ENCODE measurements around the gene CHDH. TPM values are rescaled to one million over a fixed set of nuclear protein-coding genes. Genes with fewer than 3 reads are reported as not detected.

Gene CHDH, protein sequence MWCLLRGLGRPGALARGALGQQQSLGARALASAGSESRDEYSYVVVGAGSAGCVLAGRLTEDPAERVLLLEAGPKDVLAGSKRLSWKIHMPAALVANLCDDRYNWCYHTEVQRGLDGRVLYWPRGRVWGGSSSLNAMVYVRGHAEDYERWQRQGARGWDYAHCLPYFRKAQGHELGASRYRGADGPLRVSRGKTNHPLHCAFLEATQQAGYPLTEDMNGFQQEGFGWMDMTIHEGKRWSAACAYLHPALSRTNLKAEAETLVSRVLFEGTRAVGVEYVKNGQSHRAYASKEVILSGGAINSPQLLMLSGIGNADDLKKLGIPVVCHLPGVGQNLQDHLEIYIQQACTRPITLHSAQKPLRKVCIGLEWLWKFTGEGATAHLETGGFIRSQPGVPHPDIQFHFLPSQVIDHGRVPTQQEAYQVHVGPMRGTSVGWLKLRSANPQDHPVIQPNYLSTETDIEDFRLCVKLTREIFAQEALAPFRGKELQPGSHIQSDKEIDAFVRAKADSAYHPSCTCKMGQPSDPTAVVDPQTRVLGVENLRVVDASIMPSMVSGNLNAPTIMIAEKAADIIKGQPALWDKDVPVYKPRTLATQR
- total RNA-seq, result 1.3 TPM

DNA sequence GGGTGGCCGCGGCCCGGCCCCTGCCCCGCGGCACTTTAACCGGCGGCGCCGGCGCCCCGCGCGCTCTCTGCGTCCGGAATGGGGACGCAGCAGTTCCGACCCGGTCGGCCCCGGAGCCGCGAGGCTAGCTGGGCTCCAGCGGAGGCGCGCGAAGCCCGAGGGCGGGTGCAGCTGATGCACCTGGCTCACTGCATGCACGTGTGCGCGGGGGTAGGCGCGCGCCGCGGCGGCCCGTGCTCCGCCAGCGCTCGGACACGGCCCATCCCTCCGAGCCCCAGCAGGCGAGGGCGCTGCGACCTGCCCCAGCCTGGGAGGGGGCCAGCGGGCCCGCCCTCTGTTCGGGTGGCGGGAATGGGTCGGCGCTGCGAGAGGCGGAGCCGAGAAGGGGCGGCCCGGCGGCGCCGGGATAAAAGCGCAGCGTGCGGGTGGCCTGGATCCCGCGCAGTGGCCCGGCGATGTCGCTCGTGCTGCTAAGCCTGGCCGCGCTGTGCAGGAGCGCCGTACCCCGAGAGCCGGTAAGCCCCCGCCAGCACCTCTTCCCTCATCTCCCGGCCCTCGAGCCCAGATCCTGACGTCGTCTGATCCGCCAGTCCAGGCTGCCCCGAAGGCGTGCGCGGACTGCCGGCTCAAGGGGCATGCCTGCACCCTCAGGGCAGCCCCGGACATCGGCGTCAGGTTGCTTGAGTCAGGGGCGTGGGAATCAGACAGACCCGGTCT, at the start of gene CHDH, which contains the start of gene IL17RB:
TSS of gene CHDH (minus strand) at position 286 of the 717 bp plus-strand sequence. CDS start 22,411 bp downstream, outside the sequence.
TSS of gene IL17RB (plus strand) at position 435 of the 717 bp plus-strand sequence. CDS start at position 456, 21 bp downstream.

GRCh38 chr3:53891497-53892285, 45.5 kb upstream of the CHDH start, which contains the start of gene SELENOK:
Gene SELENOK, minus strand, starts transcription at chr3:53891859.

DNA sequence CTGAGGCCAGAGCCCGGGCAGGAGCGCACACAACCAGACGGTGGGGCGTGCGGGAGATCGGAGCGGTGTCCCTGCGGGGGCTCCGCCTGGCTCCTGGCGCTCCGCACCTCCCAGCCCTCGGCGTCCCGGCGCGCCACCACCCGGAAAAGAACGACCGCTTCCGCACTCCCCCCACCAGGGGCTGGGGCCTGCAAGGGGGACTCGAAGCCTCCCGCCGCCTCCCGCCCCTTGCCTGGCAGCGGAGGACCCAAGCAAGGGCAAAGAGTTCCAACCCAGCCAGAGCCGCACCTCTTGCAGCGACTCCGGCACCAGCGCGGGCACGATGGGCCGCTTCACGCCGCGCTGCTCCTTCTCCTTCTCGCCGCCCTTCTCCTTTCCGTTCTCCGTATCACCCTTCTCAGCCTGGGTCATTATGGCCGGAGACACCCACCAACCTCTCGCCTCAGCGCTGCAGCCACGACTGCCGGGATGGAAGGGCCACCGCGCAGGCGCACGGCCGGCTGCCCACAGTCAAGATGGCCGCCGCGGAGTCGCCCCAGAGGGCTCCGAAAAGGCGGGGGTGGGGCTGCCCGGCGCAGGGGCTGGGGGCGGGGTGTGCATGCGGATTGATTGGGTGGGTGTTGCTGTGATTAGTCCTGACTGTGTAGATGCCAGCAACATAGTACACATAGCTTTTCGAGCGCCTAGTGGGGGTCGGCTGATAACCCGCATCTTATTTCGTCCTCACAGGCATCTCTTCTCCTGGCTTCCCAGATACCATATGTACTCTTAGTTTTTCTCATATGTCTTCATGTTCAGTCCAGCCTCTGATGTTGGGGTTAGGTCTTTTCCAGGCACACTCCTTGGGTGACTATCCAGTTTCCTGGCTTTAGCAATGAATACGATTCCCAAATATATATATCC, 35.7 kb upstream of the CHDH start, which contains the start of gene ACTR8:
TSS of gene ACTR8 (minus strand) at position 462 of the 903 bp plus-strand sequence. CDS start at position 411, 51 bp downstream.

Small RNA genes within 50 kb of the gene (small RNA-seq; reads per million reads assigned to genes)
- not detected for gene AC012467.1 (ENCODE audit: low replicate concordance)

Other genes starting within 250 kb of the CHDH start
- 2.2 TPM for gene IL17RB, start 149 bp upstream of the CHDH start, total RNA-seq
- gene ACTR8, start 35.7 kb upstream of the CHDH start, total RNA-seq, result 68.2 TPM
- 24.1 TPM for gene SELENOK, start 45.4 kb upstream of the CHDH start, total RNA-seq

Data from parietal lobe (tissue), 2 donors.